Measurements from ENCODE around the gene RGS6.
A peak's percentile ranks its signal among the peaks of the same experiment; 100 is the strongest.

RGS6 gene

GRCh38 chr14:72333357-72333756, 401.1 kb downstream of the RGS6 start:
- no peak for DNase-seq

- no peak for DNase-seq
Measured at GRCh38 chr14:72336311-72336980, 404.2 kb downstream of the RGS6 start.

GRCh38 chr14:72341237-72341636, 409.0 kb downstream of the RGS6 start:
- DNase-seq, result no peak

- DNase-seq, result no peak
Measured at GRCh38 chr14:72341686-72342085, 409.5 kb downstream of the RGS6 start.

GRCh38 chr14:72347118-72347517, 414.9 kb downstream of the RGS6 start:
- no peak for DNase-seq

GRCh38 chr14:72350215-72350614, 418.0 kb downstream of the RGS6 start:
- DNase-seq, result no peak

- no peak for DNase-seq
Measured at GRCh38 chr14:72352012-72352411, 419.8 kb downstream of the RGS6 start.

- no peak for DNase-seq
Measured at GRCh38 chr14:72366619-72367018, 434.4 kb downstream of the RGS6 start.

- DNase-seq, result no peak
Measured at GRCh38 chr14:72369106-72369505, 436.9 kb downstream of the RGS6 start.

- no peak for DNase-seq
Measured at GRCh38 chr14:72377016-72377415, 444.8 kb downstream of the RGS6 start.

- DNase-seq, result no peak
Measured at GRCh38 chr14:72380456-72380855, 448.2 kb downstream of the RGS6 start.

GRCh38 chr14:72383865-72384264, 451.6 kb downstream of the RGS6 start:
- no peak for DNase-seq

- DNase-seq, result no peak
Measured at GRCh38 chr14:72387726-72388125, 455.5 kb downstream of the RGS6 start.

- no peak for DNase-seq
Measured at GRCh38 chr14:72389200-72389599, 457.0 kb downstream of the RGS6 start.

GRCh38 chr14:72401101-72401625, 468.9 kb downstream of the RGS6 start:
- DNase-seq, result no peak

- DNase-seq, result peak; percentile 26
Measured at GRCh38 chr14:72401632-72402376, 469.6 kb downstream of the RGS6 start.

- no peak for DNase-seq
Measured at GRCh38 chr14:72402377-72402772, 470.1 kb downstream of the RGS6 start.

GRCh38 chr14:72404106-72404774, 472.0 kb downstream of the RGS6 start:
- no peak for DNase-seq

GRCh38 chr14:72404998-72405397, 472.8 kb downstream of the RGS6 start:
- DNase-seq, result no peak

GRCh38 chr14:72408020-72408419, 475.8 kb downstream of the RGS6 start:
- no peak for DNase-seq

GRCh38 chr14:72409047-72409446, 476.8 kb downstream of the RGS6 start:
- no peak for DNase-seq

GRCh38 chr14:72416081-72416849, 484.0 kb downstream of the RGS6 start:
- no peak for DNase-seq

GRCh38 chr14:72416892-72417291, 484.7 kb downstream of the RGS6 start:
- DNase-seq, result no peak
